ENCODE results near the gene PTPRN2. TPM values are rescaled to one million over a fixed set of nuclear protein-coding genes. Genes with fewer than 3 reads are reported as not detected.

The PTPRN2 gene
- total and polyA plus RNA-seq, 2 of the 8 experiments (the other 6 are each of a cell fraction or from before 2014, with no cell fraction given): 2.6 to 4.5 TPM

DNA sequence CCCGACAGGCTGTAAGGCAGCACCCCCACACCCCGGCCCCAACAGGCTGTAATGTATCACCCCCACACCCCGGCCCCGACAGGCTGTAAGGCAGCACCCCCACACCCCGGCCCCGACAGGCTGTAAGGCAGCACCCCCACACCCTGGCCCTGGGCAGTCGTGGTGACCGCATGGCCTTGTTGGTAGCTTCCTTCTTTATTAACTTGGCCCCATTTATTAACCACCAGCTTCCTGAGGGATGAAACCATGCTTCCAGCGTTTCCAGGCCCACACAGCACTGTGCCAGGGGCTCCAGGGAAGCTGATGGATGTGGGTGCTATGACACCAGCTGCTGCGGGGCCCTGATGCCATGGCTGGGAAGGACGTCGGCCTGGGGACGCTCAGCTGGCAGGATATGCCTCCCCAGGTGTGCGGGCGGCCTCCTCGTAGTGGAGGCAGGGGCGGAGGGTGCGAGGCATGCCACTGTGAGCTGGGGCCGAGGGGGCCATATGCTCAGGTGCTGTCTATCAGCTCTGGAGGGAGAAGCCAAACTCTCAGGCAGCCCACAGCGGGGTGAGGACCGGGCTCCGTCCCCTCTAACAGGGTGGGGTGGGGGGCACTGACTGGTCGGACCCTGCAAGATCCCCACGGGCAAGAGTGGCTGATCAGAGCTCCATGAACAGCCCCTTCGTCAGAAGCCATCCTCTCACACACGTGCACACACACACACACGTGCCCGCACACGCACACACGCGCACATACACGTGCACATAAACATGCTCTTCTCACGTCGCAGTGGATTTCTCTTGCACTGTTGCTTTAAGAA lies 311.0 kb downstream of the PTPRN2 start:
- H2AFZ ChIP-seq (ENCODE audit: low read length): no peak overlapping the region
- no peak overlapping the region for H3K4me3 ChIP-seq (ENCODE audit: extremely low read depth in 1 of 4, insufficient read depth in 2 of 4, low read depth in 3 of 4, low read length in 4 of 4)
- no peaks in the 10 kb centered on the region for H3K79me1 ChIP-seq (ENCODE audit: low read depth, low read length)
- no peak overlapping the region for H3K14ac ChIP-seq (ENCODE audit: insufficient read length)
- H2BK20ac ChIP-seq (ENCODE audit: low read length): no peak overlapping the region
- ChIA-PET CTCF (ENCODE audit: partially characterized antibody) (interaction anchor here (1.0 to 1.1 kb wide), 2 partner anchors 38 to 76 kb away, joined by 3 to 4 read pairs; no protein-coding TSS in a partner anchor), POLR2A (ENCODE audit: partially characterized antibody) (no interaction called here)
- FAIRE-seq: no peak
- H3K79me2 ChIP-seq (ENCODE audit: control insufficient read depth in 1 of 2, insufficient read depth in 2 of 2, low read length in 2 of 2): no peaks in the 10 kb centered on the region
- H2BK12ac ChIP-seq (ENCODE audit: low read depth, low read length): no peak overlapping the region
- H4K8ac ChIP-seq (ENCODE audit: extremely low read depth, insufficient read depth, low read length): peak overlapping the region; percentile 11; the same call in 1 of the 2 replicates
- no peak overlapping the region for H3K4ac ChIP-seq (replicated peaks; ENCODE audit: insufficient read length, low read depth, low read length)
- 80% methylated on average over 25 of the region's 34 CpGs; no CpG with 5 or more reads in 1 of the 2 experiments for WGBS, 2 experiments (ENCODE audit: extremely low coverage in 1 of 2, insufficient coverage in 1 of 2, insufficient read length in 1 of 2, insufficient replicate concordance in 2 of 2, low coverage in 1 of 2, low lambda C conversion rate in 2 of 2, missing lambda C conversion rate in 1 of 2)
- no peaks in the 10 kb centered on the region for H4K20me1 ChIP-seq (replicated peaks in 1 of 2; ENCODE audit: control insufficient read depth in 1 of 2, insufficient read depth in 2 of 2, low read length in 2 of 2)
- no peaks in the 10 kb centered on the region for H3K36me3 ChIP-seq (ENCODE audit: control insufficient read depth in 2 of 4, insufficient read depth in 4 of 4, low read length in 3 of 4)
- no peak overlapping the region for H4K5ac ChIP-seq (ENCODE audit: insufficient read length, low read depth, low read length)
- DNase-seq (ENCODE audit: low read depth in 1 of 2, low spot score in 2 of 2): no peak
- no peak overlapping the region for H3K56ac ChIP-seq (replicated peaks; ENCODE audit: insufficient read length, low read depth, low read length)
- H2BK120ac ChIP-seq (replicated peaks; ENCODE audit: low read depth, low read length): no peak overlapping the region
- TF ChIP-seq POU5F1 (IDR thresholded peaks at IDR 0.05; ENCODE audit: low read depth, low read length): no peak
- no peak for TF ChIP-seq PHF8 (conservative IDR thresholded peaks at IDR 0.05; ENCODE audit: low read depth, low read length)
- no peak for TF ChIP-seq RFX5 (IDR thresholded peaks at IDR 0.05; ENCODE audit: borderline replicate concordance, low read depth, low read length)
- no peak for TF ChIP-seq POLR2A (IDR thresholded peaks at IDR 0.05; ENCODE audit: control extremely low read depth in 1 of 2, low read depth in 2 of 2, low read length in 2 of 2)
- no peak for TF ChIP-seq BACH1 (IDR thresholded peaks at IDR 0.05; ENCODE audit: low read length)
- TF ChIP-seq ASH2L (IDR thresholded peaks at IDR 0.05; ENCODE audit: low read length): no peak
- TF ChIP-seq NRF1 (IDR thresholded peaks at IDR 0.05; ENCODE audit: low read depth, low read length): no peak
- TF ChIP-seq RNF2 (IDR thresholded peaks at IDR 0.05; ENCODE audit: borderline replicate concordance, low read depth, low read length, missing control alignments, poor library complexity, severe bottlenecking): no peak
- no peak for TF ChIP-seq SP2 (IDR thresholded peaks at IDR 0.05; ENCODE audit: low read length)
- no peak for TF ChIP-seq TAF7 (optimal IDR thresholded peaks at IDR 0.05; ENCODE audit: borderline replicate concordance, low read depth, low read length)
- no peak for TF ChIP-seq FOSL1 (IDR thresholded peaks at IDR 0.05; ENCODE audit: insufficient read depth, low read depth, low read length)
- no peak for TF ChIP-seq EGR1 (IDR thresholded peaks at IDR 0.05; ENCODE audit: borderline replicate concordance, low read depth, low read length)
- no peak overlapping the region for H2BK15ac ChIP-seq (ENCODE audit: low read length)
- no peak overlapping the region for H2AK5ac ChIP-seq (ENCODE audit: low read depth, low read length)
- H2BK5ac ChIP-seq (ENCODE audit: low read depth, low read length): no peak overlapping the region
- no peaks in the 10 kb centered on the region for H3K23me2 ChIP-seq (ENCODE audit: low read depth, low read length)
- H3K27me3 ChIP-seq (replicated peaks in 1 of 4; ENCODE audit: control insufficient read depth in 3 of 4, extremely low read depth in 1 of 4, insufficient read depth in 3 of 4, low read length in 3 of 4): no peaks in the 10 kb centered on the region
- no peak overlapping the region for H3K23ac ChIP-seq (ENCODE audit: insufficient read length)
- no peak overlapping the region for H3K27ac ChIP-seq (ENCODE audit: low read depth, low read length)
- H3K9ac ChIP-seq (replicated peaks in 1 of 4; ENCODE audit: extremely low read depth in 1 of 4, low read depth in 3 of 4, low read length in 3 of 4): no peak overlapping the region
- no peak overlapping the region for H4K91ac ChIP-seq (replicated peaks; ENCODE audit: insufficient read length, low read length)
- peaks cover 8 to 69% of the 10 kb centered on the region in 2 experiments; a peak in 3 of 4 replicates for H3K9me3 ChIP-seq (ENCODE audit: insufficient read depth in 2 of 2, low read depth in 1 of 2, low read length in 1 of 2)
- H3K4me2 ChIP-seq (ENCODE audit: insufficient read depth in 1 of 2, low read depth in 2 of 2, low read length in 2 of 2): no peak overlapping the region
- H3K18ac ChIP-seq (ENCODE audit: extremely low read depth, low read length): no peak overlapping the region
- H3K4me1 ChIP-seq (replicated peaks in 1 of 4; ENCODE audit: control insufficient read depth in 3 of 4, insufficient read depth in 4 of 4, low read length in 3 of 4): peaks cover 0 to 8% (median 0%) of the 10 kb centered on the region in 4 experiments; a peak in 4 of 7 replicates

Measured in H1 (cell line).